H1 (cell line): Measurements from ENCODE around the gene SLC6A3.

ENCODE experiments used
- BACH1 ChIP-seq: IDR thresholded peaks from 2 replicates; pipeline ENCODE4 v1.6.1; 2012; ENCODE audit warnings: low read length, improper control_type of control experiment
- EP300 ChIP-seq, 2 experiments: IDR thresholded peaks; 1 replicate in 1 of 2; 2 replicates in 1 of 2; pipeline ENCODE4 v1.6.1; 2011 to 2012; ENCODE audit warnings: low read depth in 2 of 2, low read length in 2 of 2, mild to moderate bottlenecking in 2 of 2, borderline replicate concordance in 1 of 2, inconsistent platforms in 1 of 2, moderate library complexity in 1 of 2
- GABPA ChIP-seq: IDR thresholded peaks from 2 replicates; pipeline ENCODE4 v1.6.1; 2011; ENCODE audit warnings: mild to moderate bottlenecking, low read length, moderate library complexity, borderline replicate concordance; ENCODE audit not compliant: insufficient read depth
- JUN ChIP-seq: IDR thresholded peaks from 2 replicates; pipeline ENCODE4 v1.6.1; 2011; ENCODE audit warnings: low read depth, mild to moderate bottlenecking, improper control_type of control experiment, low read length
- MAFK ChIP-seq: IDR thresholded peaks from 2 replicates; pipeline ENCODE4 v1.6.1; 2012; ENCODE audit warnings: low read depth, mild to moderate bottlenecking, improper control_type of control experiment, low read length
- NANOG ChIP-seq: IDR thresholded peaks from 2 replicates; pipeline ENCODE4 v1.6.1; 2011; ENCODE audit warnings: low read length, low read depth, mild to moderate bottlenecking, inconsistent platforms; ENCODE audit not compliant: insufficient read depth, poor library complexity, severe bottlenecking
- SAP30 ChIP-seq: fragments of 300-600 bp; sonication (generic); IDR thresholded peaks from 2 replicates; pipeline ENCODE4 v1.7.1; 2012; ENCODE audit warnings: low read length, moderate library complexity, mild to moderate bottlenecking, inconsistent platforms; ENCODE audit not compliant: insufficient read depth, insufficient replicate concordance
- SIX5 ChIP-seq: IDR thresholded peaks from 2 replicates; pipeline ENCODE4 v1.6.1; 2011; ENCODE audit warnings: mild to moderate bottlenecking, low read depth, low read length
- SP4 ChIP-seq: IDR thresholded peaks from 2 replicates; pipeline ENCODE4 v1.6.1; 2012; ENCODE audit warnings: low read length, inconsistent platforms
- TAF1 ChIP-seq: IDR thresholded peaks from 2 replicates; pipeline ENCODE4 v1.6.1; 2011; ENCODE audit warnings: mild to moderate bottlenecking, low read depth, low read length
- TF ChIP-seq, protein P1 (sequence below): IDR thresholded peaks from 2 replicates; pipeline ENCODE4 v1.6.1; 2012; ENCODE audit warnings: inconsistent platforms
- TF ChIP-seq, protein P2 (sequence below), 3 experiments: IDR thresholded peaks; 1 replicate in 2 of 3; 2 replicates in 1 of 3; pipeline versions ENCODE4 v1.5.1 to v1.6.1; 2011; ENCODE audit warnings: low read length in 3 of 3, mild to moderate bottlenecking in 3 of 3, inconsistent platforms in 2 of 3, low read depth in 1 of 3, moderate library complexity in 1 of 3; ENCODE audit not compliant: insufficient read depth in 1 of 3; ENCODE audit errors: control extremely low read depth in 1 of 3
- TF ChIP-seq, protein P3 (sequence below): IDR thresholded peaks from 2 replicates; pipeline ENCODE4 v1.6.1; 2012; ENCODE audit warnings: inconsistent platforms

DNA sequence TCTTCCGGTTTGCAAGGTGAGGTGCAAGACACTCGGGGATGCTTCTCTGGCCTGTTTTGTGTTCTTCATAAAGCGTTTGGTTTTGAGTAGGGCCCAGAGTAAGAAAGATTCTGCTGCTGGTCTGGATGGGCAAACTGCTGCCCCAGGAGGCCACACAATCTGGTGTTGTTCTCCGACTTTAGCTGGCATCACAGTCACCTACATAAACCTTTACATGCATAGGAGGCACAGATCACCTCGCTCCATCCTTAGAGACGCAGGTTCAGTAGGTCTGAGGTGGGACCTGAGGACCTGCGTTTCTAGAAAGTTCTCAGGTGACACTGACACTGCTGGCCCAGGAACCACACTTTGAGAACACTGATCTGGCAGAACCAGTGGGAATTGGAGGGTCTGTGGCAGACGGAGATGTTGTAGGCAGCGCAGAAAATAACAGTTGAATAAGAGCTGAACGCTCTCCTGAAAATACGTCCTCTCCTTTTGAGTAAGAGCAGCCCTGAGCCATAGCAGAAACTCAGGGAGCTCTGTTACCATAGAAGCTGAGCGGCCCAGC lies 3.9 kb upstream of the SLC6A3 start:
- TF ChIP-seq, protein P1, sequence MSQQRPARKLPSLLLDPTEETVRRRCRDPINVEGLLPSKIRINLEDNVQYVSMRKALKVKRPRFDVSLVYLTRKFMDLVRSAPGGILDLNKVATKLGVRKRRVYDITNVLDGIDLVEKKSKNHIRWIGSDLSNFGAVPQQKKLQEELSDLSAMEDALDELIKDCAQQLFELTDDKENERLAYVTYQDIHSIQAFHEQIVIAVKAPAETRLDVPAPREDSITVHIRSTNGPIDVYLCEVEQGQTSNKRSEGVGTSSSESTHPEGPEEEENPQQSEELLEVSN, result no peak
- TF ChIP-seq EP300 (IDR thresholded peaks at IDR 0.05; ENCODE audit: borderline replicate concordance in 1 of 2, low read depth in 2 of 2, low read length in 2 of 2) (no peak), TAF1 (no peak), MAFK (no peak), NANOG (no peak), BACH1 (no peak), SIX5 (no peak), SP4 (no peak), SAP30 (no peak), JUN (no peak), GABPA (no peak)
- TF ChIP-seq, protein P2, sequence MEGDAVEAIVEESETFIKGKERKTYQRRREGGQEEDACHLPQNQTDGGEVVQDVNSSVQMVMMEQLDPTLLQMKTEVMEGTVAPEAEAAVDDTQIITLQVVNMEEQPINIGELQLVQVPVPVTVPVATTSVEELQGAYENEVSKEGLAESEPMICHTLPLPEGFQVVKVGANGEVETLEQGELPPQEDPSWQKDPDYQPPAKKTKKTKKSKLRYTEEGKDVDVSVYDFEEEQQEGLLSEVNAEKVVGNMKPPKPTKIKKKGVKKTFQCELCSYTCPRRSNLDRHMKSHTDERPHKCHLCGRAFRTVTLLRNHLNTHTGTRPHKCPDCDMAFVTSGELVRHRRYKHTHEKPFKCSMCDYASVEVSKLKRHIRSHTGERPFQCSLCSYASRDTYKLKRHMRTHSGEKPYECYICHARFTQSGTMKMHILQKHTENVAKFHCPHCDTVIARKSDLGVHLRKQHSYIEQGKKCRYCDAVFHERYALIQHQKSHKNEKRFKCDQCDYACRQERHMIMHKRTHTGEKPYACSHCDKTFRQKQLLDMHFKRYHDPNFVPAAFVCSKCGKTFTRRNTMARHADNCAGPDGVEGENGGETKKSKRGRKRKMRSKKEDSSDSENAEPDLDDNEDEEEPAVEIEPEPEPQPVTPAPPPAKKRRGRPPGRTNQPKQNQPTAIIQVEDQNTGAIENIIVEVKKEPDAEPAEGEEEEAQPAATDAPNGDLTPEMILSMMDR (IDR thresholded peaks at IDR 0.05; ENCODE audit: control extremely low read depth in 1 of 3, insufficient read depth in 1 of 3, low read depth in 1 of 3, low read length in 3 of 3), result no peak
- TF ChIP-seq, protein P3, sequence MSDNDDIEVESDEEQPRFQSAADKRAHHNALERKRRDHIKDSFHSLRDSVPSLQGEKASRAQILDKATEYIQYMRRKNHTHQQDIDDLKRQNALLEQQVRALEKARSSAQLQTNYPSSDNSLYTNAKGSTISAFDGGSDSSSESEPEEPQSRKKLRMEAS, result no peak
